Measurements from ENCODE around the gene HHIPL1. TPM values are rescaled to one million over a fixed set of nuclear protein-coding genes. Genes with fewer than 3 reads are reported as not detected.

Gene HHIPL1
- total and polyA plus RNA-seq, 4 donors = 0.31 to 4.0 (median 1.1) TPM

GRCh38 chr14:99628887-99629618, 15.9 kb upstream of the HHIPL1 start:
- Histone ChIP-seq H3K4me1 (ENCODE audit: control insufficient read depth in 5 of 5, insufficient read depth in 5 of 5, low read length in 5 of 5) (no peaks in the 10 kb centered on the region), H3K27ac (ENCODE audit: low read depth in 1 of 2, low read length in 1 of 2) (no peak overlapping the region), H3K9ac (ENCODE audit: insufficient read depth in 1 of 2, low read length in 2 of 2) (no peak overlapping the region), H3K36me3 (ENCODE audit: control insufficient read depth in 4 of 4, insufficient read depth in 4 of 4, low read length in 4 of 4) (no peaks in the 10 kb centered on the region), H3K4me3 (no peak overlapping the region), H3K27me3 (ENCODE audit: control insufficient read depth in 3 of 3, insufficient read depth in 3 of 3, low read length in 2 of 3) (no peaks in the 10 kb centered on the region), H3K9me3 (ENCODE audit: control insufficient read depth in 4 of 4, insufficient read depth in 3 of 4, low read length in 3 of 4) (no peaks in the 10 kb centered on the region)
- TF ChIP-seq CTCF (IDR thresholded peaks at IDR 0.05; ENCODE audit: control extremely low read depth, extremely low read depth) = peak; percentile 90
- WGBS, 2 donors = 21 to 22% methylated on average over 20 of the region's 20 CpGs
- peak; percentile 68 for ATAC-seq (ENCODE audit: insufficient read depth, low FRiP score)
- peak; percentile 69 to 82 (median 76) for DNase-seq

- 72 to 80% methylated on average over 8 of the region's 8 CpGs for WGBS, 2 donors
- no peak for ATAC-seq (ENCODE audit: insufficient read depth, low FRiP score)
- H3K27ac ChIP-seq (ENCODE audit: low read depth in 1 of 2, low read length in 1 of 2) = no peak overlapping the region
These were observed 14.7 kb upstream of the HHIPL1 start for GRCh38 chr14:99630202-99630601.

GRCh38 chr14:99632410-99633035, 12.4 kb upstream of the HHIPL1 start:
- no peak for DNase-seq
- whole genome bisulfite sequencing, 2 donors = 91 to 93% methylated on average over 9 of the region's 9 CpGs

More at GRCh38 chr14:99630202-99630601, 14.7 kb upstream of the HHIPL1 start:
- no peaks in the 10 kb centered on the region for H3K4me1 ChIP-seq (ENCODE audit: control insufficient read depth in 5 of 5, insufficient read depth in 5 of 5, low read length in 5 of 5)
- DNase-seq = no peak
- H3K4me3 ChIP-seq = no peak overlapping the region
- H3K36me3 ChIP-seq (ENCODE audit: control insufficient read depth in 4 of 4, insufficient read depth in 4 of 4, low read length in 4 of 4) = no peaks in the 10 kb centered on the region
- H3K9ac ChIP-seq (ENCODE audit: insufficient read depth in 1 of 2, low read length in 2 of 2) = no peak overlapping the region
- TF ChIP-seq CTCF (IDR thresholded peaks at IDR 0.05; ENCODE audit: control extremely low read depth, extremely low read depth) = no peak
- H3K27me3 ChIP-seq (ENCODE audit: control insufficient read depth in 3 of 3, insufficient read depth in 3 of 3, low read length in 2 of 3) = no peaks in the 10 kb centered on the region
- H3K9me3 ChIP-seq (ENCODE audit: control insufficient read depth in 4 of 4, insufficient read depth in 3 of 4, low read length in 3 of 4) = no peaks in the 10 kb centered on the region

More at GRCh38 chr14:99632410-99633035, 12.4 kb upstream of the HHIPL1 start:
- Histone ChIP-seq H3K4me1 (ENCODE audit: control insufficient read depth in 5 of 5, insufficient read depth in 5 of 5, low read length in 5 of 5) (no peaks in the 10 kb centered on the region), H3K9me3 (ENCODE audit: control insufficient read depth in 4 of 4, insufficient read depth in 3 of 4, low read length in 3 of 4) (no peaks in the 10 kb centered on the region), H3K4me3 (no peak overlapping the region), H3K27me3 (ENCODE audit: control insufficient read depth in 3 of 3, insufficient read depth in 3 of 3, low read length in 2 of 3) (no peaks in the 10 kb centered on the region), H3K36me3 (ENCODE audit: control insufficient read depth in 4 of 4, insufficient read depth in 4 of 4, low read length in 4 of 4) (no peaks in the 10 kb centered on the region), H3K9ac (ENCODE audit: insufficient read depth in 1 of 2, low read length in 2 of 2) (no peak overlapping the region), H3K27ac (ENCODE audit: low read depth in 1 of 2, low read length in 1 of 2) (no peak overlapping the region)
- no peak for ATAC-seq (ENCODE audit: insufficient read depth, low FRiP score)
- no peak for TF ChIP-seq CTCF (IDR thresholded peaks at IDR 0.05; ENCODE audit: control extremely low read depth, extremely low read depth)
